ENCODE measurements around the gene PLEKHA3.
"Not testable (repeated sequence)": the region's sequence is repeated elsewhere in the genome, so short reads cannot be mapped to it uniquely, and the experiment has no call there.

PLEKHA3 gene

GRCh38 chr2:178455947-178456346 is 24.3 kb upstream of the PLEKHA3 start:
- Histone ChIP-seq H3K27ac (ENCODE audit: low read depth, low read length, poor library complexity, severe bottlenecking) (no peak overlapping the region), H3K36me3 (ENCODE audit: insufficient read depth, low read length) (no peaks in the 10 kb centered on the region), H3K4me2 (ENCODE audit: low read length) (no peak overlapping the region), H3K27me3 (ENCODE audit: insufficient read depth, low read length) (no peaks in the 10 kb centered on the region), H3K9ac (ENCODE audit: low read length) (no peak overlapping the region), H2AFZ (ENCODE audit: low read length) (no peak overlapping the region), H3K9me2 (ENCODE audit: low read depth, low read length) (no peaks in the 10 kb centered on the region), H4K20me1 (ENCODE audit: insufficient read depth, low read length) (no peaks in the 10 kb centered on the region), H3K9me3 (ENCODE audit: low read length) (no peaks in the 10 kb centered on the region), H3K4me1 (ENCODE audit: insufficient read depth, low read length, severe bottlenecking) (peaks cover 12% of the 10 kb centered on the region), H3K4me3 (ENCODE audit: low read depth, low read length, poor library complexity, severe bottlenecking) (no peak overlapping the region), H3K79me2 (ENCODE audit: insufficient read depth, low read length) (no peaks in the 10 kb centered on the region), H3F3A (ENCODE audit: insufficient read depth, low read length) (no peaks in the 10 kb centered on the region)
- TF ChIP-seq EZH2 (IDR thresholded peaks at IDR 0.05; ENCODE audit: borderline replicate concordance, low read length) (no peak), CTCF (IDR thresholded peaks at IDR 0.05; ENCODE audit: low read length) (no peak)

- Histone ChIP-seq H3K4me2 (ENCODE audit: low read length) (no peak overlapping the region), H3K36me3 (ENCODE audit: insufficient read depth, low read length) (no peaks in the 10 kb centered on the region), H3K4me3 (ENCODE audit: low read depth, low read length, poor library complexity, severe bottlenecking) (no peak overlapping the region), H3K4me1 (ENCODE audit: insufficient read depth, low read length, severe bottlenecking) (peaks cover 1% of the 10 kb centered on the region), H3K9me3 (ENCODE audit: low read length) (no peaks in the 10 kb centered on the region), H3F3A (ENCODE audit: insufficient read depth, low read length) (no peaks in the 10 kb centered on the region), H4K20me1 (ENCODE audit: insufficient read depth, low read length) (no peaks in the 10 kb centered on the region), H3K9me2 (ENCODE audit: low read depth, low read length) (no peaks in the 10 kb centered on the region), H3K27ac (ENCODE audit: low read depth, low read length, poor library complexity, severe bottlenecking) (no peak overlapping the region), H2AFZ (ENCODE audit: low read length) (no peak overlapping the region), H3K79me2 (ENCODE audit: insufficient read depth, low read length) (no peaks in the 10 kb centered on the region), H3K27me3 (ENCODE audit: insufficient read depth, low read length) (no peaks in the 10 kb centered on the region), H3K9ac (ENCODE audit: low read length) (no peak overlapping the region)
- TF ChIP-seq CTCF (IDR thresholded peaks at IDR 0.05; ENCODE audit: low read length) (no peak), EZH2 (IDR thresholded peaks at IDR 0.05; ENCODE audit: borderline replicate concordance, low read length) (no peak)
These were observed 22.8 kb upstream of the PLEKHA3 start for GRCh38 chr2:178457390-178457886.

GRCh38 chr2:178469219-178469849 is 10.9 kb upstream of the PLEKHA3 start:
- H3K9me3 ChIP-seq (ENCODE audit: low read length): no peaks in the 10 kb centered on the region
- TF ChIP-seq CTCF (IDR thresholded peaks at IDR 0.05; ENCODE audit: low read length) (no peak), EZH2 (IDR thresholded peaks at IDR 0.05; ENCODE audit: borderline replicate concordance, low read length) (no peak)
- no peaks in the 10 kb centered on the region for H3K4me1 ChIP-seq (ENCODE audit: insufficient read depth, low read length, severe bottlenecking)
- no peaks in the 10 kb centered on the region for H3K27me3 ChIP-seq (ENCODE audit: insufficient read depth, low read length)
- no peaks in the 10 kb centered on the region for H3K79me2 ChIP-seq (ENCODE audit: insufficient read depth, low read length)
- no peak overlapping the region for H3K9ac ChIP-seq (ENCODE audit: low read length)
- H3F3A ChIP-seq (ENCODE audit: insufficient read depth, low read length): no peaks in the 10 kb centered on the region
- peaks cover 22% of the 10 kb centered on the region for H3K36me3 ChIP-seq (ENCODE audit: insufficient read depth, low read length)
- no peak overlapping the region for H3K4me2 ChIP-seq (ENCODE audit: low read length)
- H3K27ac ChIP-seq (ENCODE audit: low read depth, low read length, poor library complexity, severe bottlenecking): no peak overlapping the region
- H3K4me3 ChIP-seq (ENCODE audit: low read depth, low read length, poor library complexity, severe bottlenecking): no peak overlapping the region
- H2AFZ ChIP-seq (ENCODE audit: low read length): no peak overlapping the region
- H4K20me1 ChIP-seq (ENCODE audit: insufficient read depth, low read length): no peaks in the 10 kb centered on the region
- H3K9me2 ChIP-seq (ENCODE audit: low read depth, low read length): no peaks in the 10 kb centered on the region

- not testable (repeated sequence) for H3K9me2 ChIP-seq (ENCODE audit: low read depth, low read length); H3K27me3 ChIP-seq (ENCODE audit: insufficient read depth, low read length); H3K4me1 ChIP-seq (ENCODE audit: insufficient read depth, low read length, severe bottlenecking); H3K9me3 ChIP-seq (ENCODE audit: low read length); H3K4me2 ChIP-seq (ENCODE audit: low read length); H3K27ac ChIP-seq (ENCODE audit: low read depth, low read length, poor library complexity, severe bottlenecking); H2AFZ ChIP-seq (ENCODE audit: low read length); H4K20me1 ChIP-seq (ENCODE audit: insufficient read depth, low read length); H3F3A ChIP-seq (ENCODE audit: insufficient read depth, low read length); H3K79me2 ChIP-seq (ENCODE audit: insufficient read depth, low read length); H3K9ac ChIP-seq (ENCODE audit: low read length); H3K4me3 ChIP-seq (ENCODE audit: low read depth, low read length, poor library complexity, severe bottlenecking)
- peaks cover 10% of the 10 kb centered on the region for H3K36me3 ChIP-seq (ENCODE audit: insufficient read depth, low read length)
These were observed 8.9 kb upstream of the PLEKHA3 start for GRCh38 chr2:178471313-178471712.

Measured in OCI-LY1 (cell line).